Uterus (tissue), 2 donors: Measurements from ENCODE around the gene AXIN1.

Source experiments
- POLR2A ChIP-seq, 2 donors: fragments of 450-650 bp; IDR thresholded peaks; one replicate each; pipeline ENCODE4 v1.6.1; 2016; ENCODE audit warnings: antibody characterized with exemption in 2 of 2, mild to moderate bottlenecking in 1 of 2, moderate library complexity in 1 of 2
- TF ChIP-seq, protein P1 (sequence below), 4 experiments: fragments of 200-600 bp in 2 of 4; fragments of 450-650 bp in 2 of 4; sonication (generic) in 2 of 4; IDR thresholded peaks; one replicate each; pipeline ENCODE4 v1.5.1; 2016 to 2019; ENCODE audit warnings: antibody characterized with exemption in 4 of 4, mild to moderate bottlenecking in 2 of 4, moderate library complexity in 1 of 4

DNA sequence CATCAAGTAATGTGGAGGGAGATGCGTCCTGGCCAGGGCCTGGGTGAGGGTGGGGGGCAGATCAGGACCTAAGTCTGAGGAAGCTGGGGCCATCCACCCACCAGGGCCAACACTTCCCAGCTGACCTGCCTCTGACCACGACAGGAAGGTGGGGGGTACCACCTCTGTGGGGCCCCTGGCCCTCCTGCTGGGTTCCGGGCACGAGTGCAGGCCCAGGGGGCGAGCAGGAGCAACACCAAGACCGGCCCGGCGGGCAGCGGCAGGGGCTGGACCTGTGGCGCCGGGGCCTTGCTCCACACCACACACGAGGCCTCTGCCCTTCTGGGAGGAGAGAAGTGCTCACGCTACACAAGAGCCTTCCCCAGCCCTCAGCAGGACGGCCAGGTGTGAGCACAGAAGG lies 56.2 kb downstream of the AXIN1 start:
- TF ChIP-seq POLR2A (IDR thresholded peaks at IDR 0.05), result no peak
- TF ChIP-seq, protein P1, sequence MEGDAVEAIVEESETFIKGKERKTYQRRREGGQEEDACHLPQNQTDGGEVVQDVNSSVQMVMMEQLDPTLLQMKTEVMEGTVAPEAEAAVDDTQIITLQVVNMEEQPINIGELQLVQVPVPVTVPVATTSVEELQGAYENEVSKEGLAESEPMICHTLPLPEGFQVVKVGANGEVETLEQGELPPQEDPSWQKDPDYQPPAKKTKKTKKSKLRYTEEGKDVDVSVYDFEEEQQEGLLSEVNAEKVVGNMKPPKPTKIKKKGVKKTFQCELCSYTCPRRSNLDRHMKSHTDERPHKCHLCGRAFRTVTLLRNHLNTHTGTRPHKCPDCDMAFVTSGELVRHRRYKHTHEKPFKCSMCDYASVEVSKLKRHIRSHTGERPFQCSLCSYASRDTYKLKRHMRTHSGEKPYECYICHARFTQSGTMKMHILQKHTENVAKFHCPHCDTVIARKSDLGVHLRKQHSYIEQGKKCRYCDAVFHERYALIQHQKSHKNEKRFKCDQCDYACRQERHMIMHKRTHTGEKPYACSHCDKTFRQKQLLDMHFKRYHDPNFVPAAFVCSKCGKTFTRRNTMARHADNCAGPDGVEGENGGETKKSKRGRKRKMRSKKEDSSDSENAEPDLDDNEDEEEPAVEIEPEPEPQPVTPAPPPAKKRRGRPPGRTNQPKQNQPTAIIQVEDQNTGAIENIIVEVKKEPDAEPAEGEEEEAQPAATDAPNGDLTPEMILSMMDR (IDR thresholded peaks at IDR 0.05), result no peak
